ENCODE results near the gene HDAC4. TPM values are rescaled to one million over a fixed set of nuclear protein-coding genes. Genes with fewer than 3 reads are reported as not detected.

Gene HDAC4
- total and polyA plus RNA-seq, 12 donors = 3.7 to 40.0 (median 25.5) TPM

DNA sequence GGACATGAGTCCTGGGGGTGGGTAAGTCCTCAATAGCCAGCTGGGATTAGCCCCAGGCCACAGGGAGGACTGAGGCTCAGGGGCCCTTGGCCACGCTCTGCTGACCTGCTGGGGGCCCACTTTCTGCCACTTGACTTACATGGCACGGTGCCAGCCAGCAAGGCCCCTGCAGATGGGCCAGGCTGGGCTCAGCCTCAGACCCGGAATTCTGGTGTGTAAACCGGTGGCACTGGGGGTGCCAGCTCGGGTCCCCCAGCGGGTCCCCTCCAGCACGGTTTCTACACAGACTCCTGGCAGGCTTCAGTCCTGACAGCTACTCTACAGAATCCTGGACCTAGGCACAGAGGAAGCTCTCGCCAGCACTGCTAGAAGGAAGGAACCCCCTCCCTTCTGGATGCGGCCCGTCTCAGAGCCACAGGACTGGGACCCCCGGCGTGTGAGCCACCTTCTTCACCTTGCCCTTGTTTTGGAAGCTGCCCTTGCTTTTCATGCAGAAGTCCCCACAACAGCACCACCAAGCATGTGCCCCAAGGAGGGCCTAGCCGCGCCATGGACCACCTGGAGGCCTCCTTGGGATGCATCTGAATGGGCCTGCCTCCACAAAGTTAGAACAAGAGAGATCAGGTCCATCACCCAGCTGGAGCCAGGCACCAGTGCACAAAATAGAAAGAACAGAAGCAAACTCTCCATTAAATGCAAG is 8.0 kb downstream of the HDAC4 start:
- ATAC-seq (no peak), DNase-seq (no peak)
- TF ChIP-seq, protein P1, sequence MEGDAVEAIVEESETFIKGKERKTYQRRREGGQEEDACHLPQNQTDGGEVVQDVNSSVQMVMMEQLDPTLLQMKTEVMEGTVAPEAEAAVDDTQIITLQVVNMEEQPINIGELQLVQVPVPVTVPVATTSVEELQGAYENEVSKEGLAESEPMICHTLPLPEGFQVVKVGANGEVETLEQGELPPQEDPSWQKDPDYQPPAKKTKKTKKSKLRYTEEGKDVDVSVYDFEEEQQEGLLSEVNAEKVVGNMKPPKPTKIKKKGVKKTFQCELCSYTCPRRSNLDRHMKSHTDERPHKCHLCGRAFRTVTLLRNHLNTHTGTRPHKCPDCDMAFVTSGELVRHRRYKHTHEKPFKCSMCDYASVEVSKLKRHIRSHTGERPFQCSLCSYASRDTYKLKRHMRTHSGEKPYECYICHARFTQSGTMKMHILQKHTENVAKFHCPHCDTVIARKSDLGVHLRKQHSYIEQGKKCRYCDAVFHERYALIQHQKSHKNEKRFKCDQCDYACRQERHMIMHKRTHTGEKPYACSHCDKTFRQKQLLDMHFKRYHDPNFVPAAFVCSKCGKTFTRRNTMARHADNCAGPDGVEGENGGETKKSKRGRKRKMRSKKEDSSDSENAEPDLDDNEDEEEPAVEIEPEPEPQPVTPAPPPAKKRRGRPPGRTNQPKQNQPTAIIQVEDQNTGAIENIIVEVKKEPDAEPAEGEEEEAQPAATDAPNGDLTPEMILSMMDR (IDR thresholded peaks at IDR 0.05) = no peak
- Histone ChIP-seq H3K27ac (peak overlapping the region in 1 of 10 donors; percentile 58), H3K27me3 (no peaks in the 10 kb centered on the region), H3K4me1 (peaks cover 6 to 71% (median 57%) of the 10 kb centered on the region in 9 donors), H3K4me3 (no peak overlapping the region), H3K36me3 (peaks cover 0 to 9% (median 0%) of the 10 kb centered on the region in 9 donors), H3K9me3 (no peaks in the 10 kb centered on the region)
- intact Hi-C loops (cut with DNase I) = loop anchor here in 4 of 10 donors (5.0 to 10.0 kb wide), 4 partner anchors 51 to 248 kb away; no protein-coding TSS in a partner anchor
- WGBS, 2 donors = 81 to 82% methylated on average over 14 of the region's 14 CpGs

DNA sequence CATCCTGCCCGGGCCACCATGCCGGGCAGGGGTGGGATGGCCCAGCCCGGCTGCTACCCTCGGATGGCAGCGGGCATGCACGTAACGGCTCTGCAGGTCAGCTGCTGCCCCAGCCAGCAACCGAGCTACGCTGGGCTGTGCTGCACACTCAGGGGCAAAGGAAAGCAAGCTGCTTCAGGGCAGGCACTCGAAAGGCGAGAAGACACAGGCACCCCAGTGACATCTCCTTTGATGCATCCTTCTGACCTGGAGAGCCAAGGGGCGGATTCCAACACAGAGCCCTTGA is 8.8 kb downstream of the HDAC4 start:
- no peak for DNase-seq
- TF ChIP-seq, protein P1 (IDR thresholded peaks at IDR 0.05) = no peak
- WGBS, 2 donors = 90 to 94% methylated on average over 12 of the region's 12 CpGs
- Histone ChIP-seq H3K36me3 (peaks cover 0 to 15% (median 0%) of the 10 kb centered on the region in 9 donors), H3K4me3 (no peak overlapping the region), H3K4me1 (peaks cover 6 to 62% (median 48%) of the 10 kb centered on the region in 9 donors), H3K27ac (no peak overlapping the region), H3K9me3 (no peaks in the 10 kb centered on the region), H3K27me3 (no peaks in the 10 kb centered on the region)
- intact Hi-C loops (cut with DNase I) = loop anchor here in 4 of 10 donors (5.0 to 10.0 kb wide), 4 partner anchors 50 to 247 kb away; no protein-coding TSS in a partner anchor
- no peak for ATAC-seq

DNA sequence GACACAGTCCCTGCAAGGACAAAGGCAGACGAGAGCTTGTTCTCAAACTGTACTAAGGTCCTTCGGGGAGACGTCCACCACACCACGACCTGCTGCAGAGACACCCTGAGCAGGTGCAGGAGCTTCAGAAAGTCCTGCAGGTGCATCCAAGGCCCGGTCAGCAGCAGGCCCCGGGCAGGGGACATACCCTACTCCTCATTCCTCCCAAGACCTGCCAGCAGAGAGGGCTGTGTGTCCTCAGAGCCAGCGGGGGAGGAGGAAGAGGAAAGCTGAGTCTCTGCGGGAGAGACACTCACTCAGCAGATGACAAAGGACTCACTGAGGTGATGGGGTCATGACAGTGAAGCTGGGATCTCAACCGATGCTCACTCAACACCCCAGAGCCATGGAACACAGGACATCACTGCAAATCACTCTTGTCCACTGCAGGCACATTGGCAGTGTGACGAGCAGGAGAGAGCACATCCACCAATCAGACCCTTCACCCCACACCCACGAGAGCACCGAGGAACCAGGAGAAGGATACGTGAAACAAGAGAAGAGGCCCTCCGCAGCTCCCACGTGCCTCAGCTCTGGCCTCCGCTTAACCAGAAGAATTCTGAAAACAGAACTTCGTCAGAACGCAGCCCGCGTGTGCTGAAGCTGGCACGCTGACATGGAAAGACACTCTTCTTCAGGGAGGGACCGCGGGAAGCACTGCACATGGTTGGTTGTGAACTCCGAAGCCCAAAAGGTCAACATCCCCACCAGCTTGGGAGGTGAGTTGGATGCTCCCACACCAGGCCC is 9.3 kb downstream of the HDAC4 start:
- Histone ChIP-seq H3K27me3 (no peaks in the 10 kb centered on the region), H3K27ac (no peak overlapping the region), H3K4me3 (no peak overlapping the region), H3K9me3 (no peaks in the 10 kb centered on the region), H3K4me1 (peaks cover 6 to 57% (median 44%) of the 10 kb centered on the region in 9 donors), H3K36me3 (peaks cover 0 to 15% (median 0%) of the 10 kb centered on the region in 9 donors)
- 74 to 78% methylated on average over 24 of the region's 24 CpGs for WGBS, 2 donors
- no peak for DNase-seq
- TF ChIP-seq, protein P1 (IDR thresholded peaks at IDR 0.05) = no peak
- intact Hi-C loops (cut with DNase I) = loop anchor here in 4 of 10 donors (5.0 to 10.0 kb wide), 4 partner anchors 49 to 247 kb away; no protein-coding TSS in a partner anchor
- ATAC-seq = peak in 1 of 8 donors; percentile 4

DNA sequence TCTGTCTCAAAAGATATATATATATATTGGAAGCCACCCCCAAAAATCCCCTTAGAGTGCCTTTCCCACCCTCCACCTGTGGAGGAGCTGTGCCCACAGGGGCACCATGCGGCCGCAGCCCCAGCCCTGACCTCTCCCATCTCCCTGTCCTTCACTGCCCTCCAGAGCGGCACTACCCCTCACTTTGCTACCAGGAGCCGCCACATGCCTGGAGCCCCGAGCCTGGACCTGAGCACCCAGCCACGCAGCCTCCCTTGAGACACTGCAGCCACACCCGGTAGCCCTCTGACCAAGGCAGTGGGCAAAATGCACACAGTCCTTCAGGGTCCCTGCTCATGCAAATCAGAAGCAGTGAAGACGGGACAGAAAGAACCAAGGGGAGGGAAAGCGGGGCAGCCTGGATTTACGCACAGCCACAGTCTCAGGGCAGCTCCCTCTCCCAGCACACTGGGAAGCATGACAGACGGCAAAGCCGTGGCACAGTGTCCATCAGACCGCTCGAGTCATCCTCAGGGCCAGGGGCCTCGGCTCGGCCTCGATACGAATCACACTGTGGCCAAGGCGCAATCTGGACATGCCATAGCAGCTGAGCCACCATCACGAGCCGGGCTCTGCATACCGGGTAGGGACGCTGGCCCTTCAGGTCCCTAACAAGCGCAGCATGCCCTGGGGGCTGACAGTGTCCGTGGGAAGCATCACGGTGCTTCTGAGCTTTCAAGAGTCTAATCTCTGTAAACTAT is 10.1 kb downstream of the HDAC4 start:
- Histone ChIP-seq H3K27me3 (no peaks in the 10 kb centered on the region), H3K9me3 (no peaks in the 10 kb centered on the region), H3K36me3 (peaks cover 0 to 15% (median 0%) of the 10 kb centered on the region in 9 donors), H3K27ac (no peak overlapping the region), H3K4me3 (no peak overlapping the region), H3K4me1 (peaks cover 6 to 54% (median 44%) of the 10 kb centered on the region in 9 donors)
- DNase-seq (no peak), ATAC-seq (peak in 1 of 8 donors; percentile 10)
- TF ChIP-seq, protein P1 (IDR thresholded peaks at IDR 0.05) = no peak
- 87 to 89% methylated on average over 26 of the region's 26 CpGs for WGBS, 2 donors
- intact Hi-C loops (cut with DNase I) = loop anchor here in 4 of 10 donors (5.0 to 10.0 kb wide), 4 partner anchors 48 to 246 kb away; no protein-coding TSS in a partner anchor
